GM23248 (cell line): ENCODE measurements around the gene XRCC2. TPM values are rescaled to one million over a fixed set of nuclear protein-coding genes. Genes with fewer than 3 reads are reported as not detected.
"Not testable (repeated sequence)": the region's sequence is repeated elsewhere in the genome, so short reads cannot be mapped to it uniquely, and the experiment has no call there.

Source experiments
- DNase-seq: peaks from one replicate; pipeline ENCODE4 v3.0.0-alpha.2; 2015
- H2AFZ ChIP-seq: fragments of 200-600 bp; sonication (generic); 2 replicates; pipeline ENCODE4 v1.6.1; 2016; ENCODE audit warnings: antibody characterized with exemption
- H3F3A ChIP-seq: fragments of 200-600 bp; sonication (generic); 2 replicates; pipeline ENCODE4 v1.6.1; 2016; ENCODE audit warnings: mild to moderate bottlenecking, antibody characterized with exemption, mixed run types; ENCODE audit not compliant: insufficient read depth
- H3K27ac ChIP-seq: fragments of 200-600 bp; sonication (generic); 2 replicates; pipeline ENCODE4 v1.5.1; 2016; ENCODE audit warnings: mild to moderate bottlenecking
- H3K27me3 ChIP-seq: fragments of 200-600 bp; sonication (generic); replicated peaks from 2 replicates; pipeline ENCODE4 v1.6.1; 2016; ENCODE audit warnings: mild to moderate bottlenecking; ENCODE audit not compliant: insufficient read depth
- H3K36me3 ChIP-seq: fragments of 200-600 bp; sonication (generic); 2 replicates; pipeline ENCODE4 v1.6.1; 2016; ENCODE audit warnings: low read depth, mild to moderate bottlenecking
- H3K4me1 ChIP-seq: fragments of 200-600 bp; sonication (generic); 2 replicates; pipeline ENCODE4 v1.6.1; 2016; ENCODE audit warnings: mild to moderate bottlenecking; ENCODE audit not compliant: insufficient read depth
- H3K4me2 ChIP-seq: fragments of 200-600 bp; sonication (generic); one replicate; pipeline ENCODE4 v1.6.1; 2016; ENCODE audit warnings: mild to moderate bottlenecking; ENCODE audit not compliant: unreplicated experiment
- H3K4me3 ChIP-seq: fragments of 200-600 bp; sonication (generic); 2 replicates; pipeline ENCODE4 v1.5.1; 2016; ENCODE audit warnings: mild to moderate bottlenecking
- H3K79me2 ChIP-seq: fragments of 200-600 bp; sonication (generic); 2 replicates; pipeline ENCODE4 v1.6.1; 2016; ENCODE audit warnings: mild to moderate bottlenecking; ENCODE audit not compliant: insufficient read depth
- H3K9ac ChIP-seq: fragments of 200-600 bp; sonication (generic); 2 replicates; pipeline ENCODE4 v1.6.1; 2016; ENCODE audit warnings: mild to moderate bottlenecking
- H3K9me2 ChIP-seq: fragments of 200-600 bp; sonication (generic); 2 replicates; pipeline ENCODE4 v1.6.1; 2016; ENCODE audit warnings: mixed run types, mild to moderate bottlenecking, moderate library complexity; ENCODE audit not compliant: insufficient read depth
- H3K9me3 ChIP-seq: fragments of 200-600 bp; sonication (generic); one replicate; pipeline ENCODE4 v1.6.1; 2017; ENCODE audit warnings: low read depth
- H4K20me1 ChIP-seq: fragments of 200-600 bp; sonication (generic); 2 replicates; pipeline ENCODE4 v1.6.0; 2016; ENCODE audit not compliant: insufficient read depth
- EZH2 ChIP-seq: fragments of 200-600 bp; sonication (generic); IDR thresholded peaks from 2 replicates; pipeline ENCODE4 v1.6.1; 2018; ENCODE audit warnings: antibody characterized with exemption, mild to moderate bottlenecking; ENCODE audit not compliant: insufficient read depth, poor library complexity, severe bottlenecking
- EZH2phosphoT487 ChIP-seq: fragments of 200-600 bp; sonication (generic); IDR thresholded peaks from 2 replicates; pipeline ENCODE4 v1.6.1; 2018; ENCODE audit warnings: antibody characterized with exemption, moderate library complexity, mild to moderate bottlenecking, low read depth; ENCODE audit not compliant: insufficient read depth
- WGBS, 2 experiments: methylation state at CpG; one replicate each; pipeline ENCODE4 v1.1.6; 2015 to 2017; ENCODE audit warnings: low lambda C conversion rate in 2 of 2, low coverage in 1 of 2; ENCODE audit errors: missing lambda C conversion rate in 2 of 2; 5-methylcytosine and 5-hydroxymethylcytosine counted together
- in situ Hi-C: fragments of 300-500 bp; cut with MboI; formaldehyde crosslinking; loops from 2 replicates; pipeline ENCODE4 v1.15.0; 2020
- polyA plus RNA-seq: library from polyadenylated mRNA; unstranded; fragments of >200 nt; fragmentation: Nextera tagmentation; extraction: Ambion mirVana; gene quantifications from 2 replicates; pipeline ENCODE4 v1.2.1, GENCODE V29; 2016
- total RNA-seq: library from RNA; depleted of rRNA; stranded (reverse); fragments of >200 nt; shearing (Covaris generic); gene quantifications from 2 replicates; pipeline ENCODE4 v1.2.3, GENCODE V29; 2014; rRNA removed

Gene XRCC2
- 0.76 and 1.1 TPM in 2 replicates for total RNA-seq
- 1.4 and 1.5 TPM in 2 replicates for polyA plus RNA-seq

- 3 to 4% methylated on average over 53 to 57 of the region's 63 CpGs for WGBS, 2 experiments
- in situ Hi-C loops: no loop called here
These were observed at the start of gene XRCC2 for GRCh38 chr7:152675759-152676636. XRCC2 (minus strand) TSS chr7:152676141; CDS start chr7:152676079, 62 bp downstream.

GRCh38 chr7:152723364-152723763 lies 47.4 kb upstream of the XRCC2 start:
- H3K9me3 ChIP-seq: no peaks in the 10 kb centered on the region
- no peaks in the 10 kb centered on the region for H3K27me3 ChIP-seq
- TF ChIP-seq EZH2: no peak
- TF ChIP-seq EZH2phosphoT487: no peak
- H3K27ac ChIP-seq: no peak overlapping the region
- no peaks in the 10 kb centered on the region for H3K4me1 ChIP-seq
- WGBS, 2 experiments: 73 to 84% methylated on average over 2 of the region's 2 CpGs
- no peaks in the 10 kb centered on the region for H3F3A ChIP-seq
- DNase-seq: no peak
- in situ Hi-C loops: no loop called here
- no peak overlapping the region for H3K4me2 ChIP-seq
- no peaks in the 10 kb centered on the region for H3K36me3 ChIP-seq
- H2AFZ ChIP-seq: no peak overlapping the region
- H3K79me2 ChIP-seq: no peaks in the 10 kb centered on the region
- no peak overlapping the region for H3K9ac ChIP-seq
- H4K20me1 ChIP-seq: no peaks in the 10 kb centered on the region
- H3K9me2 ChIP-seq: no peaks in the 10 kb centered on the region
- no peak overlapping the region for H3K4me3 ChIP-seq

More at GRCh38 chr7:152675759-152676636, at the start of gene XRCC2:
- H3K4me2 ChIP-seq: peak within 1 kb of the TSS; percentile 83
- H2AFZ ChIP-seq: peak within 1 kb of the TSS; percentile 92
- DNase-seq: peak; percentile 93
- no peaks in the 10 kb centered on the region for H3K9me3 ChIP-seq
- peak within 1 kb of the TSS; percentile 88 for H3K9ac ChIP-seq
- no peaks in the 10 kb centered on the region for H3K9me2 ChIP-seq
- H3K27ac ChIP-seq: peak within 1 kb of the TSS; percentile 67
- no peaks in the 10 kb centered on the region for H3F3A ChIP-seq
- peaks cover 7% of the 10 kb centered on the region; the same call in 1 of the 2 replicates for H3K4me1 ChIP-seq
- no peaks in the 10 kb centered on the region for H3K27me3 ChIP-seq
- H3K79me2 ChIP-seq: peaks cover 46% of the 10 kb centered on the region
- no peaks in the 10 kb centered on the region for H4K20me1 ChIP-seq
- TF ChIP-seq EZH2: no peak
- peak within 1 kb of the TSS; percentile 86 for H3K4me3 ChIP-seq
- no peaks in the 10 kb centered on the region for H3K36me3 ChIP-seq

- 70 to 83% methylated on average over 1 of the region's 1 CpG for WGBS, 2 experiments
- H3K9ac ChIP-seq, H3K4me2 ChIP-seq, DNase-seq, H3K27ac ChIP-seq, H2AFZ ChIP-seq, H3K27me3 ChIP-seq, H4K20me1 ChIP-seq, H3K79me2 ChIP-seq, H3K9me3 ChIP-seq, H3K4me1 ChIP-seq, H3F3A ChIP-seq, H3K4me3 ChIP-seq, H3K36me3 ChIP-seq, in situ Hi-C loops, H3K9me2 ChIP-seq: not testable (repeated sequence)
These were observed 36.6 kb upstream of the XRCC2 start for GRCh38 chr7:152712412-152713042.

- TF ChIP-seq EZH2: no peak
- TF ChIP-seq EZH2phosphoT487: no peak
- H3K36me3 ChIP-seq: no peaks in the 10 kb centered on the region
- no peaks in the 10 kb centered on the region for H3K27me3 ChIP-seq
- no peaks in the 10 kb centered on the region for H3K9me2 ChIP-seq
- DNase-seq: no peak
- H3K4me2 ChIP-seq: no peak overlapping the region
- H3K4me3 ChIP-seq: no peak overlapping the region
- WGBS, 2 experiments: 97 to 98% methylated on average over 9 of the region's 9 CpGs
- in situ Hi-C loops: no loop called here
- no peak overlapping the region for H3K9ac ChIP-seq
- H2AFZ ChIP-seq: no peak overlapping the region
- H3K4me1 ChIP-seq: no peaks in the 10 kb centered on the region; the same call in 1 of the 2 replicates
- H3K9me3 ChIP-seq: no peaks in the 10 kb centered on the region
- H3F3A ChIP-seq: no peaks in the 10 kb centered on the region
- H3K79me2 ChIP-seq: no peaks in the 10 kb centered on the region
- H3K27ac ChIP-seq: no peak overlapping the region
- H4K20me1 ChIP-seq: no peaks in the 10 kb centered on the region
These were observed 35.6 kb upstream of the XRCC2 start for GRCh38 chr7:152711444-152711944.
